Activated CD8-positive, alpha-beta memory T cell treated with anti-CD3 and anti-CD28 coated beads for 36 hours (primary cell): ENCODE results near the gene TCP11L2. TPM values are rescaled to one million over a fixed set of nuclear protein-coding genes. Genes with fewer than 3 reads are reported as not detected.

Source experiments
- CTCF ChIA-PET: fragments of 350-600 bp; sonication (Branson Sonifier 250); formaldehyde crosslinking; loops from one replicate; lab custom pipeline; 2021; ENCODE audit warnings: antibody characterized with exemption; lab: Charles Lee
- POLR2A ChIA-PET: fragments of 350-600 bp; sonication (Branson Sonifier 250); formaldehyde crosslinking; loops from one replicate; lab custom pipeline; 2021; ENCODE audit warnings: antibody characterized with exemption; lab: Charles Lee
- total RNA-seq, 2 experiments: library from RNA; stranded (reverse); gene quantifications; one replicate each; pipeline ENCODE4 v1.2.3, GENCODE V29; 2021

Gene TCP11L2
- total RNA-seq, 2 experiments from 2014 or later, result 2.7 to 2.9 TPM

- POLR2A ChIA-PET, result no interaction called here
- CTCF ChIA-PET, result no interaction called here
These were observed 26.2 kb downstream of the TCP11L2 start for GRCh38 chr12:106328735-106329134.

GRCh38 chr12:106329231-106329982, 26.9 kb downstream of the TCP11L2 start:
- POLR2A ChIA-PET, result no interaction called here
- CTCF ChIA-PET, result no interaction called here

GRCh38 chr12:106331599-106331998, 29.1 kb downstream of the TCP11L2 start:
- ChIA-PET CTCF (no interaction called here), POLR2A (no interaction called here)

GRCh38 chr12:106332536-106332935, 30.0 kb downstream of the TCP11L2 start:
- POLR2A ChIA-PET, result no interaction called here
- CTCF ChIA-PET, result interaction anchor here (1.3 kb wide), 1 partner anchor 20 kb away, joined by 3 read pairs; no protein-coding TSS in a partner anchor

GRCh38 chr12:106333010-106333409, 30.5 kb downstream of the TCP11L2 start:
- ChIA-PET POLR2A (no interaction called here), CTCF (interaction anchor here (1.3 kb wide), 1 partner anchor 20 kb away, joined by 3 read pairs; no protein-coding TSS in a partner anchor)

GRCh38 chr12:106333756-106334155, 31.2 kb downstream of the TCP11L2 start:
- POLR2A ChIA-PET, result no interaction called here
- CTCF ChIA-PET, result interaction anchor here (1.3 kb wide), 1 partner anchor 21 kb away, joined by 3 read pairs; no protein-coding TSS in a partner anchor

- POLR2A ChIA-PET, result no interaction called here
These were observed 38.7 kb downstream of the TCP11L2 start for GRCh38 chr12:106341086-106341877.

GRCh38 chr12:106342397-106343213, 40.1 kb downstream of the TCP11L2 start:
- CTCF ChIA-PET, result interaction anchor here (0.6 to 0.8 kb wide), 2 partner anchors 16 to 77 kb away, joined by 3 to 4 read pairs; no protein-coding TSS in a partner anchor
- POLR2A ChIA-PET, result no interaction called here

More at GRCh38 chr12:106341086-106341877, 38.7 kb downstream of the TCP11L2 start:
- CTCF ChIA-PET, result interaction anchor here (0.8 kb wide), 1 partner anchor 17 kb away, joined by 3 read pairs; no protein-coding TSS in a partner anchor

GRCh38 chr12:106343214-106343528, 40.6 kb downstream of the TCP11L2 start:
- CTCF ChIA-PET, result no interaction called here
- POLR2A ChIA-PET, result no interaction called here

- CTCF ChIA-PET, result no interaction called here
These were observed 41.6 kb downstream of the TCP11L2 start for GRCh38 chr12:106344131-106344530.

GRCh38 chr12:106345746-106346145, 43.2 kb downstream of the TCP11L2 start:
- POLR2A ChIA-PET, result no interaction called here
- CTCF ChIA-PET, result interaction anchor here (1.3 kb wide), 1 partner anchor 45 kb away, joined by 3 read pairs; no protein-coding TSS in a partner anchor

More at GRCh38 chr12:106344131-106344530, 41.6 kb downstream of the TCP11L2 start:
- POLR2A ChIA-PET, result no interaction called here

GRCh38 chr12:106348411-106348810, 45.9 kb downstream of the TCP11L2 start:
- ChIA-PET CTCF (no interaction called here), POLR2A (no interaction called here)

GRCh38 chr12:106353175-106353574, 50.6 kb downstream of the TCP11L2 start:
- CTCF ChIA-PET, result no interaction called here
- POLR2A ChIA-PET, result no interaction called here

GRCh38 chr12:106357549-106358395, 55.2 kb downstream of the TCP11L2 start, which contains the start of gene POLR3B:
POLR3B (plus strand) TSS chr12:106357748; CDS start chr12:106357880, 132 bp downstream.
- CTCF ChIA-PET, result interaction anchor here (0.6 to 1.8 kb wide), 12 partner anchors 10 to 562 kb away, joined by 3 to 12 read pairs (median 3); no protein-coding TSS in a partner anchor
- POLR2A ChIA-PET, result interaction anchor here (0.9 to 1.6 kb wide), 5 partner anchors 8 to 629 kb away, joined by 3 to 5 read pairs (median 3); partner anchors contain the start of genes MTERF2 and TMEM263

- POLR2A ChIA-PET, result interaction anchor here (0.9 to 1.6 kb wide), 4 partner anchors 50 to 628 kb away, joined by 3 to 5 read pairs (median 4); partner anchors contain the start of genes MTERF2 and TMEM263
- CTCF ChIA-PET, result interaction anchor here (0.6 to 1.8 kb wide), 8 partner anchors 9 to 560 kb away, joined by 3 to 12 read pairs (median 3); no protein-coding TSS in a partner anchor
These were observed 56.1 kb downstream of the TCP11L2 start for GRCh38 chr12:106358396-106359241.

GRCh38 chr12:106359646-106360399, 57.3 kb downstream of the TCP11L2 start:
- ChIA-PET CTCF (no interaction called here), POLR2A (no interaction called here)
